ENCODE results near the gene TPH1. TPM values are rescaled to one million over a fixed set of nuclear protein-coding genes. Genes with fewer than 3 reads are reported as not detected.

Gene TPH1
- total RNA-seq: 0.09 and 0.14 TPM in 2 replicates

DNA sequence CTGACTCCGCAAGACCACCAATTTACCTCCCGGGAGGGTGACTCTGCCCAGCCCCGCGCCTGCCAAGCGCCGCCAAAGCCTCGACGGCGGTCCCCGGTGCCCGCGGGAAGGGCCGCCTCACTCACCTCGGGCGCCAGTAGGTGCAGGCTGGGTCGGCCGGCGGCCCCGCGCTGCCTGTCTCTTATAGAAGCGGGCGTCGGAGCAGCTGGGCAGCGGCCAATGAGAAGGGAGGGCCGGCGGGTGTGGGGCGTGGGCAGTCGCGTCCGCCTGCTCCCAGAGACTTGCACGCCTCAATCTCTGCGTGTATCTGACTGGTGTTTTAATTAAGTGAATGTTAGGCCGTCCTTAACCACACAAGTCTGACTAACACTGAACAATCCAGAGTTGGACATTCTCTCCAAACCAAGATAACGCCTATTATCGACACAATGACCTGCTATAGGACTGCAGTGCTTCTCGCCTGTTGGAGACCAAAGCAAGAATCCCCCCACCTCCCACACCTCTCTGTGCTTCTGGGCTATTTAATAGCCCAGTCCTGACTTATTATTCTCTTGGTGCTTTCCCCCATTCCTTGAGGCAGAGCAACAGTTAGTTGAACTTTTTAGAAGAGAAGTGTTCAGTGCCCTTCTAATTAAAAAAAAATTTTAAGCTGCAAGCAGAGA lies at the start of gene TPH1:
Gene TPH1, minus strand, starts transcription at position 154 of the 662 bp plus-strand sequence. CDS start 5,507 bp downstream, outside the sequence.

DNA sequence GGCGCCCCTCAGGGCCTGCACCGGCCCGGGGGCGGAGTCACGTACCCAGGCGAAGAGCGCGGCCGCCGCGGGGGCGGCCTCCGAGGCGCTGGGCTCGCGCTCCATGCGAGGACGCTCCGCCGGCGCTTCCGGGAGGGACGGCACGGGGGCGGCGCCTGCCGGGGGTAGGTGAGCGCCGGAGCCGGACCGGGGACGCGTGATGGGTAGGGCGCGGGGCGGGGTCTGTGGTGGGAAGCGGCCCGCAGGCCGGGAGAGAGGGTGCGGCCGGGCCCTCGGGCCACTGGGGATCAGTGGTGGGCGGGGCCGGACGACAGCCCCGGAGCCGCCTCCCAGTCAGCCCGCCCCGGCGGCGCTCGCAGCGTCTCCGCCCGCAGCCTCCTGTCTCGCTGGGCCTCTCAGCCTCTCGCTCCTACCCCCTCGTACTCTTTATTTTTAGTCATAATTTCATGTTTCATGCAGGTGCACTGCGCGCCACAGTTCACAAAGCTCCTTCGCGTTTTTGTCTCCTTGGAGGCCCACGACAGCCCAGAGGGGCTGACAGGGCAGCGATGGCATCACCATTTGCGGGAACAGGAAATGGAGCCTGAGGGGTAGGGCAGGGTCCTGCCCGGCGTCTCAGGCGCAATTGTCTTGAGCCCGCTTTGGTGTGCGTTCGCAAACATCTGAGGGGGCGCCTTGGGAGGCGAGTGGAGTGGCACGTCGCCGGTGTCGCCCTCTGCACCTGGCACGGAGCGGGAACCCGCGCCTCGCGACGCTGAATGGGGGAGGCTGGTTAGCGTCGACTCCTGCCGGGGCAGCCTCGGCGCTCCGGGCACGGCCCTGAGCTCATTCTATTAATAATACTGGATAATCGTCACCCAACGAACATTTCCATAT lies 32.9 kb downstream of the TPH1 start, which contains the start of gene SERGEF:
Gene SERGEF, minus strand, starts transcription at position 142 of the 876 bp plus-strand sequence. Its CDS starts 37 bp downstream, at position 105.

Other genes starting within 250 kb of the TPH1 start
- 32.7 and 35.2 TPM in 2 replicates for gene SERGEF, start 33.2 kb downstream of the TPH1 start, total RNA-seq
- 9.8 and 12.8 TPM in 2 replicates for gene SAAL1, start 59.8 kb upstream of the TPH1 start, total RNA-seq
- gene MRGPRX3, start 86.3 kb upstream of the TPH1 start, total RNA-seq: not detected in 2 replicates
- gene MRGPRX4, start 126.6 kb upstream of the TPH1 start, total RNA-seq: under 0.01 TPM in 1 of 2 replicates, not detected in the other
- not detected in 2 replicates for gene SAA4, start 190.5 kb upstream of the TPH1 start, total RNA-seq
- 0.28 TPM in 1 of 2 replicates, not detected in the other for gene SAA2, start 202.4 kb upstream of the TPH1 start, total RNA-seq
- 0.37 TPM in 1 of 2 replicates, not detected in the other for gene SAA1, start 220.0 kb upstream of the TPH1 start, total RNA-seq

Measured in smooth muscle cell of bladder (primary cell).